HG02885 (cell line): ENCODE results near the gene GMDS.

Source experiments
- ATAC-seq: cut with Tn5 transposase; IDR thresholded peaks from one replicate; pipeline ENCODE4 v1.9.1; 2021; ENCODE audit warnings: mild to moderate bottlenecking; ENCODE audit not compliant: unreplicated experiment, poor library complexity

Gene GMDS

DNA sequence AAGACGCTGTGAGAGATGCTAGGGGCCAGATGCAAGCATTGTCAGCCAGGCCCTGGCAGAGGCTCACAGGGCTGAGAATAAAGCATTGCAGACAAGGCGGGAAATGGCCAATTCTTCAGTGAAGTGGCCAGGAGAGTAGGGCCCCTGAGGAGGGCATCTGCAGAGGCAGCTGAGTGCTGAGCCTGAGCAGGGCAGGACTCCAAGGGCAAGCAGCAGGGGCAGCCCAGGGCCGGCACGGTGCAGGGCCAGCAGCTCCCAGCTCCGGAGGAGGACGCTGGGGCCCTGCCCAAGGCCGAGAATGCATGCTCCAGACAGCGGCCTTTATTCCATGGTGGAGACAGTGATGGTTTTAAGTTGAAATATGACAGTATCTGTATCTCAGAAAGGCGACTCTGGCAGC is 330.2 kb downstream of the GMDS start:
- no peak for ATAC-seq

DNA sequence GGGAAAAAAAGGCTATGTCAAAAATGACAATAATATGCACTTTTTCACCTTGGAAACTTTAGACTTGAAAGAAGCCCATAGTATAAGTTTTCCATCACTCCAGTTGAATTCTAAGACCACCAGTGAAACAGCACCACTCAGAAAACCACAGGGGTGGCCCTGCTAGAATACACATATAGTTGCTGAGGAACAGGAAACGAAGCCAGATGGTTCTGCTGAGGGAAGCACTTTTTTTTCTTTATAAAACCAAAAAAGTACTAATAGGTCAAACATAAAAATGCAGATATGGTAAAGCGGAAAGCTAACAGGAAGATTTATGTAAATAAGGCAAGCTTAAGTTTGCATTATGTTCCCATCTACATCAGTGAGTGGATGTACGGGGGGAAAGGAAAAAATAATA is 331.8 kb downstream of the GMDS start:
- ATAC-seq, result no peak

DNA sequence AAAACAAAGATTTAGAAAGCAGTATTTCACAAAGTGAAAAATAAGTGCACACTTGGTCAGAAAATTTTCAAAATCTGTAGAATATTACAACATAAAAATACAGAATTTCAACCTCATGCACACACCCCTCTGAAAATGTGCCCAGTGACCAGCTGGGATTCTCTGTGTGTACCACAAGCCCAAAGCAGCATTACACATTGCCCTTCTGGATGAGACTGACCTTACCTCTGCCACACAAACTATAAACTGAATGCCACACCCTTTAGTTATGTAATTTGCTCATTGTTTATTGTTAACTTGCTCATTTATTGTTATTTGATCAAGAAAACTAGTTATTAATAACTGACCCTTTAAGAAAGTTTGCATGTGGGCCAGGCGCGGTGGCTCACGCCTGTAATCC is 332.7 kb downstream of the GMDS start:
- ATAC-seq, result no peak

DNA sequence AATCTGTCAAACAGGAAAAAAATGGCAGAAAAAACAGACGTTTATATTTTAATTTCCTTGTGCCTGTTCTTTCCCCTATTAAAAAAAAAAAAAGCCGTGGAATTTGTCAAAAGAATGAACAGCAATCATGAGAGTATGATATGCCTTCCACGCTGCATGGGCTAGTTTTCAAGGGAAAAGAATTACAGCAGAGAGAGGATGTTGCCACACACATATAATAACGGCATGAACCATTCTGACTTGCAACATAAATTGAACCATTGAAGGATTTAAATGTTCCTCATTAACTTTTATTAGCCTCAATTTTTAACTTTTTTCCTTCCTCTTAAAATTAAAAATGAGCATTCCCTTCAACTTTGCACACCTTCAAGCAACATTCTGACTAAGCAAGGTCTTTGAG is 333.9 kb downstream of the GMDS start:
- ATAC-seq, result no peak

DNA sequence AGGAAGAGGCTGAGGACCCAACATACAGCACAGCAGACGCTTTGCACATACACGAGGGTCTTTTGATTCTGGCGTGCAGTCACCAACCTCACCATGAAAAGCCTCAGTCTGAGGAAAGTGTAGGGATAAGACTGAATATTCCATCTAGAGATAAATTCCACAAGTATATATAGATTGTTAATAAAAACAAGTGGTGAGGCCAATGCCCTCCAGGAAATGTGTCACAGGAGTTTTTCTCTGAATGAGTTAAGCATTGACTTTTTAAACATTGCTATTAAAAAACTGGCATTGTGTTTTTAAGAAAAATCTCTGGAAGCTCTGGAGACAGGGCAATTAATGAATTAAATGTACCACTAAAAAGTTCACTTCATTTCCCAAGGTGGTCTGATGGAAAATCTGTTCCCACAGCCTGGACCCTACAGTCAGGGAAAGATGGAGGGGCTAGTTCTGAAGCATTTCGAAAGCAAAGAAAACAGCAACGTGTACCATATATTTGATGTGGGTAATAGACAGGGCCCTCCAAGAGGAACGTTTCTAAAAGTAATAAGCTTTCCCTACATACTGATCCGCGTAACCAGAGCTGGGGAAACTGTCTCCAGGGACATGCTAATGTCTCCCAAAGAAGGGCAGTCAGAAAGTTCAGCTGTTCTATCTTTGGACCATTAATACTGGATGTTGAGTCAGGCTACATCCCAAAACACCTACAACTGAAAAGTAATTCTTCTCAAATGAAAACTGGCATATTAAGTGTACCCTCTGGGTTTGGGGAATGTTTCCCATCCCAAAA is 334.6 kb downstream of the GMDS start:
- ATAC-seq, result no peak

DNA sequence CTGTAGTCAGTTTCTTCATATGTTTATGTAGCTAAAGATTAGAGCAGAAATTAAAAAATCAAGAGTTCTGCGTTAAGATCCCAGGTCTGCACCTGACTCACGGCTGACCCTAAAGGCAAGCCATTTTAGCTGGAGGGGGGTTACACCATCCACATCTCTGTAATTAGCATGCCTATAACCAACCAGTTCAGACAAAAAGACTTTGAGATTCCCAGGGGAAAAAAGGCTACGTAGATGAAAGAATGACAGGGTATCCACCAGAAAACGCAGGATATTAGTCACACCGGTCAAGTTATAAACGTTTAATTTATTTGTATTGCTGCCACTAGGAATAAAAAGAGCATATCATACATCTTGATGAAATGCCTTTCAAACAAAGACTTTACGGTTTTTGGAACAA is 336.6 kb downstream of the GMDS start:
- ATAC-seq, result no peak

DNA sequence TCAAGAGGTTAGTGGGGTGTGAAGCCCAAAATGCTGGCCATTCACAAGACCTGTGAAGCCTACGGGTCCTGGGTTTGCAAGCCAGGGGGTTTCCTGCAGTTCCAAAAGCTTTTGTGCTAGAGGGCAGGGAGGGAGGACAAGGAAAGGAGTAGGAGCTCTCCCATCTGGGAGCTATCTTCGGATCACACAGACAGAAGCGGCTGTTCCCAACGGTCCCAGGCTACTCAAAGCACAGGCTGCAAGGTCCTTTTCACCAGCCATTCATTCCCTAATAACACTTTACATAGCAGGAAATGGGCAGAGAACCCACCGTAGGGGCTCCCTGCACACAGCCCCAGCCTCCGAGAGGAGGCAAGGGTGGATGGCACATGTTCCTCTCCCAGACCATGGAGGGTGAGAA is 338.8 kb downstream of the GMDS start:
- no peak for ATAC-seq

DNA sequence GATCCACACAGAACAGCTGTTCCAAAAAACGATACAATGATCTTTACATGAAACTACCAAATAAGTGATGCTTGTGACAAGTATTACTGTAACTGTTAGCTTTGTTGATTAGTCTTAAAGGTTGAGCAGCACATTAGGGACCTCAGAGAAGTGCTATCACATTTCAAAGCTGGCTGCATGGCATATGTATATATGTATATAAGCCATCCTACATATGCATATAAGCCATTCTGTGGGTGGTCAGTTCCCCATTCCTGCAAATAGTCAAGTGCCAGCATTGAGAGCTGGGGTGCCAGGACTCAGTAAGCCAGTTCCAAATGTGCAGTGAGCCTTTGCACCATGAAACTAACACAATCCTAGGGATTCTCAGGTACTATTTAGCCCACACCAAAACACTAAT is 339.4 kb downstream of the GMDS start:
- no peak for ATAC-seq

DNA sequence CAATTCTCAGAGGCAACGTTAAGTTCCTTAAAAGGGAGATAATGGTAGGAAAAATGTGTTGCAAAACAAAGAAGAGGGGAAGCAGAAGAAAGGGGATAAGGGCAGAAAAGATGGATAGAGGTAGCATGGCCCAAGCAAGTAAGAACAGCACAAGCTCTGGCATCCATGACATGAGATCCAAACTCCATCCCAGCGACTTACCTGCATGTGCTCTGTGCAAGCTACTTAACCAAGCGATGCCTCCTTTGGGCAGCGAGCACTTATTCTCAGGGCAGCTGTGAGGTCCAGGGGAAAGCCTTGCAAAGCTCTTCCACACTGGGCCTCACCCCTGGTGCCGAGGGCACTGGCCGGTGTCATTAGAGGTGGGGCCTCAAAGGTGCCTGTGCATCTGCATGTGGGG is 340.5 kb downstream of the GMDS start:
- no peak for ATAC-seq

DNA sequence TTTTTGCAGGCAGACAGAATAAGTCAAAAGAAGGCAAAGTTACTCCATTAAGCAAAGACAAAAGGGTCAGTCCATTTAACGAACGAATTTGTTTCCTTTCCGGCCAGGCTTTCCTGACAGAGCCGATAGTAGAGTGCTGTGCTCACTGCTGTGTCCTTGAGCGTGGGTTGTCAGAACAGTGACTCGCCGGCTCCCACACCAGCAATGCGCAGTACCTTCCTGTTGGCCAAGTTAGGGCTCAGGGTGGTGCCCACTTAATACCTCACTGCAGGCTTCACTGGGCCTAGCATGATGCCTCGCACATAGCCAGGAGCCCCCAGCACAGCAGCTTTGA is 341.0 kb downstream of the GMDS start:
- ATAC-seq, result no peak

DNA sequence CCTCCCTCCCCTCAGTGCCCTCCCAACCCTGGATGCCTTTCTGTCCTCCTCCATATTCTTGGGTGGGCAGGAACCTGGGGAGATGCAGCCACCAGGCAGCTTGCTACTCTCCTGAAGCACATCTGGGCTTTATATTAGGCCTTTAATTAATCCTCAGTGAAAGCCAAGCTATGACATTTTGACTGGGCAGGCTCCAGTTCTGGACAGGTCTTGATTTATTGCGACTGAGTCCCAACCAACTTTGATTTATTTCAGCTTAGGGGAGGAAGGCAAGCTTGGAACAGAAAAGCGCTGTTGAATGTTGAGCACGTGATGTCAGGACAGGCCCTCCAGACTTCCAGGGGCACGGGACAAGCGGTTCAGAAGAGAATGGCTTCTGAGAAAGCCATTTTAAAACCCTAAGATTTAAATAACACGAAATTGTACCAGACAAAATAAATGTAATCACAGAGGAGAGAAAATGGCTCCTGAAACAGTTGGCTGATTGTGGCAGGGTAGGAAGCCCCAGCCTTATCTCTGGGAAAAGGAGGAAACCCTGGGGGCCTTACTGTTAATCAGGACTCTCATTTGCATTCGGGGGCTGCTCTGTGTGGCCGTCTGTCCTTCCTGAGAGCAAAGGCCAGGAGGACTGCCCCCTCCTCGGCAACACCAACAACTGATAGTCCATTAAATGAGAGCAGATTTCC is 341.5 kb downstream of the GMDS start:
- ATAC-seq, result no peak

DNA sequence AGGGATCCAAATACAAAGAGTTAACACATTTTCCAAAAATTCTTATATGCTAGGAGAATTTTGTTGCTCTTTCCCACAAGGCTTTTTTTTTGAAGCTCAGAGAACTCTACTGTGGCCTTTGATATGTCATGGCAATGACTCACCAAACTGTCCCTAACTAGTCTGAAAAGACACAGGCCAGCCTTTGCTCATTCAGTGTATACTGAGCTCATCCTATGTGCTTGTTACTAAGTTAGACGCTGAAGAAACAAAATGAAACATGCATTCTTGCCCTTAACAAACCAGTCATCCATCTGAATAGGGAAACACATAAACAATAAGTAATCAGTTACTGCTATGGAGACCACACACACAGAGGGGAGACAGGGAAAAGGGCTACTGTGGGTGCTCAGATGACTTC is 343.8 kb downstream of the GMDS start:
- ATAC-seq, result no peak

DNA sequence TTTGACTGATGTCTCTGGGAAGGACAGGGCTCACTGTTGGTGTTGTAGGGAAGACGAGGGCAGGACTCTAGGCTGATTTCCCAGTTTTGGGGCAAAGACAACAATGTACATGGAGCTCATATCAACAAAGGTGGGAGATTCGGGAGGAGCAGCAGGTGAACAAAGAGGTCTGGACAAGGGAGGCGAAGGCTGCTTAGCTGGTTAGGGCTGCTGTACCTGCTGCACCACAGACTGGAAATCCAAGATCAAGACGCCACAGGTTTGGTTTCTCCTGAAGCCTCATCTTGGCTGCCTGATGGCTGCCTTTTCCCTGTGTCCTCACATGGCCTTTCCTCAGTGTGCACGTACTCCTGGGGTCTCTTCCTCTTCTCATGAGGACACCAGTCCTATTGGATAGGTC is 348.5 kb downstream of the GMDS start:
- ATAC-seq, result no peak

DNA sequence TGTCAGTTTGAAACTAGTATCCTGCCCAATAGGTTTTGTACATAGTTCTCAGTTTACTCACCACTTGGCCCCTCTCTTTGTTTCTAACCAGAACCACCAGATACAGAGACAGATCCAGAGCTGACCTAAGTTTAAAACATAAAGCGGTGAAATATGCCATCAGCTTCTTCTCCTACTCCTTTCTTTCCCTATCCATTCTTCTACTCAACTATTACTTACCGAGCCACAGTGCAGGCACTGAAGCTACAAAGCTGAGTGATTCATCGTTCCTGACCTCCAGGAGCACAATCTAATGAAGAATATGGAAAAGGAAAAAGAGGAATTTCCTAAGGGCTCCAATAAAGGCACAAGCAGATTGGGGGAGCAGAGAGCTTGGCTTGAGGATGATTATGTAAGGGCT is 349.7 kb downstream of the GMDS start:
- ATAC-seq, result no peak

DNA sequence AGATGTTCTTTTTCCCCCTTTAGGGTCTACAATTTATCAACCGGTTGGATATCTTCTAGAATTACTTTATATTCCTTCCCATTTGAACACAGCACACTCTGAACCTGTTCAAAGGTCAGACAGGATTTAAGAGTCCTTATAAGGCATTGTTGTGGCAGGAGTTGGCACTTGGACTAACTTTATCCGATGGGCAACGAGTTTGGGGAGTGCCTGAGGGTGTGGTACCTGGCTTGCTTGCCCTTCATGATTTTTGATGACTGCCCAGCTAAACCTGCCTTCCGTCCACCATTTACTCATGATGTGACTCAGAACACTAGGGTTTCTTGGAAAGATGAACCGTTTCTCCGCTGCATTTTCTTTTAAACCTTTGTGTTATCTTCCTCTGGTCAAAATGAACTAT is 350.5 kb downstream of the GMDS start:
- ATAC-seq, result no peak

DNA sequence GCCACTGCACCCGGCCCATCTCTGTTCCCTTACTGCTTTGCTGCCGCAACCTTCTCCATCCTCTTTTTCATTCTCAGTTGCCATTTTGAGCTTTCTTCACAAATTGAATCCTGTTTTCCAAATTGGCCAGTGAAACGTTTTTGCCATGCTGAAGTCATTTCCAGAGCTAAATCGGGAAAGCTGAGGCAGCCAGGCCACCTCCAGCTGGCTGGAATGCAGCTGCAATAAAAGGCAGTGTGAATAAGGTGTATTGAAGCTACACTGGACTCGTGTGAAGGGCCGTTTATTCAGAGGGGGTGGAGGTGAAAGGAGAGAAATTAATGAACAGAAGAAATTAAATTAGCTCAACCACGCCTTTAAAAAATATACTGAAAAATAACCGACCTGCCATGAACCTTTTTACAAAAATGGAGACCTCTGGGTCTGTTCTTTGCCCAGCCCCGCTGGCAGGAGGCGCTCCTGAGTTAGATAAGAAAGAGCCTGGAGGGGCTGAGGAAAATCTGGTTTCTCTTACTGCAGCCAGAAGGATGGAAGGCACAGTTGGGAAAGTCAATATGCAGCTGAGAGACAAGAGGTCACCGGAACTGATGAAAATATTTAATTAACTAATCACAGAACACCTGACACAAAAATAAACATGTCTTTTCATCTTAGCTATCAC is 351.8 kb downstream of the GMDS start:
- ATAC-seq, result no peak

DNA sequence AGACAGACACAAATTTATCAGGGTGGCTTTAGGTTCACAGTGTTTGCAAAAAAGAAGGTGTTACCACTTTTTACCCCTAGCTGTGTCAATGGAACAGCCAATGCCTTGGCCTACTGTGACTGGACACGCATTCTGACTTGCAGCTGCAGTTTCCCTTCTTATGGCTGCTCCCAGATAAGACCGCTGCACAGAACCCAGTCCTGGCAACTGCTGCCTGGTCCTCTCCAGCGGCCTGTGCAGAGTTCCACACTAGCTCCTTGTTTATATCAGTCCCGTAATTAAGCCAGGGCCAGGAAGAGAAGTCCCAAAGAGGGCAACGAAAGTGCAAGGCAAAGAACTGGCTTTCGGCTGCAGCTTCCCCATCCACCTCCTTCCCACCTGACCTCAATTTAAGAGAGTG is 352.7 kb downstream of the GMDS start:
- no peak for ATAC-seq

DNA sequence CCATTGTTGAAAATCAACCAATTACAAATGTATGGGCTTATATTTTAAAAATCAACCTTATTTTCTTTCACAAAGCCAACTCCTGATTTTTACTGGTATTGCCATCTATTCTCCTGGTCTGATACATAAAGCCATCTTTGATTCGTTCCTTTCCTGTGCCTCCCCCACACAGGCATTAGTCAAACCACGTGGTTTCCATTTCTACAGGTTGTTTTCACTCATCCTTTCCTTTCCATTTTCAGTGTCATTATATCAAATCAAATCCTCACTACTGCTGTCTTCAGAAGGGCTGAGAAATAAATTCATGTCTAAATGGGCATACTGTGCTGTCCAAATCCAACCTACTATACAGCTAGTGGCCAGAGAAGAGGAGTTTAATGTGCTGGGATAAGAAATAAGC is 354.4 kb downstream of the GMDS start:
- no peak for ATAC-seq

DNA sequence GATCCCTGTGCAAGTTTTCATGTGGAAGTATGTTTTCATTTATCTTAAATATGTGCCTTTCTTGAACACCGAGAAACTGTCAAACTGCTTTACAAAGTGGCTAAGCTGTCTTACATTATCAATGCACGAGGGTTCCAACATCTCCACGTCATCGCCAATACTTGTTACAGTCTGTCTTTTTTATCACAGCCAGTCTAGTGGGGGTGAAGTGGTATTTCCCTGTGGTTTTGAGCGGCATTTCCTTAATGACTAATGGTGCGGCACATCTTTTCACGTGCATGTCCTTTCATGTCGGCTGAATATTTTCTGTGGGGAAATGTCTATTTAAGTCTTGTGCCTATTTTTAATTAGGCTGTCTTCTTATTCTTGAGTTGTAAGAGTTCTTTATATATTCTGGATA is 355.3 kb downstream of the GMDS start:
- no peak for ATAC-seq

DNA sequence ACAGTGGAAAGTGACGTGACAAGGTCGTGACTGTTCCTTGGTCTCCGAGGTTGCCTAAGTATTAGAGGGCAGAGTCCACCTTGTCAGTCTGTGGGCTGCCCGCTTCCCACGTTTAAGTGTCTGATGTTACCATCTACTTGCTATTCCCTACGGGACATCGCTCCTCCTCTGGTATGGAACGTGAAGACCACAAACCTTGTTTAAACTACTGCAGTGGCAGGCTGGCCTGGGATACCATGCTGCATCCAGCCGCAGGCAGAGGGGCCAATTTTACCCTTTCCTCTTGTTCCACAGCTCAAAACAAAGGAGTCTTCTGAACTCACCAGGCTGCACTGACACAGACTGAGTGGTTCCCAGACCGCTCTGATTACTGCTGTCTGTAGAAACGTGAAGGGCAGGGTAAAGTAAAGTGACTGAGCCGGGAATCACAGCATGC is 359.8 kb downstream of the GMDS start:
- ATAC-seq, result no peak

DNA sequence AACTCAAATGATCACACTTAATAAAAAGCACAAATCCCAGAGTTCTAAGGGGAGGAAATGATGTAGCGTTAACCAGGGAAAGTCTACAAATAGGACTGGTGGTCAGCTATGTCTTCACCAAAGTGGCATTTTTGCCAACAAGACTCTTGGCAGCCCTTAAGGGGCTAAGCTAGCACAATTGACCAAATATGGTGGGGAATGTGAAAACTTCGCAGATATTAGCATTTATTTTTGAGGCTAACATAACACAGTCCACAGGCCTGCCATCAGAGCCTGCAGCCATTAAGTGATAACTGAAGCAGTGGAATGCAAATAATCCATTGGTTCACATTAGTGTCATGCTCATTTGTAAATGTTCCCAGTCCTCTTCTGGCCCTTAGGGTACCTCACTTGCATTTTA is 361.1 kb downstream of the GMDS start:
- ATAC-seq, result no peak

DNA sequence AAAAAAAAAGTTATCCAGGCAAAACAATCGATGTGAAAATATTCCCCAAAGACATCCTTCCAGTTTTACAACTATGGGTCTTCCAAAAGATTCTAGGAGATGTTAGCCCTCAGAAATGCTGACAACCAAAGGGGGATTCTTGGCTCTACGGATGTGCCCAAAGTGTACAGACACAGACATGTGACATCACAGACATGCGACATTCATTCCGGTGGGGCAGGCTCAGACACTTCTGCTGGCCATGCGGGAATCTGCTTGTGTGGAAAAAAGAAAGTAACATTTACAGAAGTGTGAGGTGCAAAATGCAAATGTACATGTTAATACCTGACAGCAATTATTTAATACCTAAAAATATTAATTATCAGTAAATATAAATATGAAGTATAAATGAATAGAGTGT is 367.1 kb downstream of the GMDS start:
- no peak for ATAC-seq
